Iris pigment epithelial cell (primary cell): ENCODE data around the gene APBA2.

ENCODE experiments used
- DNase-seq: peaks from one replicate; pipeline ENCODE4 v3.0.0-alpha.2; 2011; ENCODE audit warnings: low read depth

The APBA2 gene

GRCh38 chr15:28957606-28958498, 72.1 kb downstream of the APBA2 start:
- no peak for DNase-seq

GRCh38 chr15:28959326-28959725, 73.6 kb downstream of the APBA2 start:
- no peak for DNase-seq

- peak; percentile 98 for DNase-seq
These were observed 75.2 kb downstream of the APBA2 start for GRCh38 chr15:28960979-28961378.

GRCh38 chr15:28961391-28961790, 75.6 kb downstream of the APBA2 start:
- DNase-seq: no peak

GRCh38 chr15:28962851-28963710, 77.3 kb downstream of the APBA2 start:
- peak; percentile 41 for DNase-seq

GRCh38 chr15:28963711-28964081, 77.9 kb downstream of the APBA2 start:
- no peak for DNase-seq

- DNase-seq: no peak
These were observed 78.3 kb downstream of the APBA2 start for GRCh38 chr15:28964098-28964497.

GRCh38 chr15:28967066-28967465, 81.3 kb downstream of the APBA2 start:
- peak; percentile 32 for DNase-seq

GRCh38 chr15:28967990-28968389, 82.2 kb downstream of the APBA2 start:
- no peak for DNase-seq

GRCh38 chr15:28969511-28970085, 83.8 kb downstream of the APBA2 start:
- no peak for DNase-seq

- DNase-seq: no peak
These were observed 88.4 kb downstream of the APBA2 start for GRCh38 chr15:28974142-28974541.

- DNase-seq: peak; percentile 60
These were observed 90.0 kb downstream of the APBA2 start for GRCh38 chr15:28975766-28976179.

GRCh38 chr15:28977377-28978010, 91.7 kb downstream of the APBA2 start:
- DNase-seq: peak; percentile 98

GRCh38 chr15:28978011-28978378, 92.2 kb downstream of the APBA2 start:
- no peak for DNase-seq

- DNase-seq: no peak
These were observed 92.9 kb downstream of the APBA2 start for GRCh38 chr15:28978661-28979060.

GRCh38 chr15:28979208-28979841, 93.6 kb downstream of the APBA2 start:
- no peak for DNase-seq

- DNase-seq: no peak
These were observed 95.1 kb downstream of the APBA2 start for GRCh38 chr15:28980709-28981350.

GRCh38 chr15:28981351-28981720, 95.6 kb downstream of the APBA2 start:
- peak; percentile 16 for DNase-seq

- DNase-seq: no peak
These were observed 96.1 kb downstream of the APBA2 start for GRCh38 chr15:28981921-28982320.

GRCh38 chr15:28982886-28983285, 97.1 kb downstream of the APBA2 start:
- DNase-seq: no peak
